SU-DHL-6 (cell line): ENCODE results near the gene COP1.

ENCODE experiments used
- CTCF ChIP-seq: fragments of 200-600 bp; sonication (generic); IDR thresholded peaks from one replicate; pipeline ENCODE4 v1.5.1; 2017; ENCODE audit warnings: antibody characterized with exemption, mild to moderate bottlenecking, low read length, moderate library complexity; ENCODE audit not compliant: insufficient read depth, poor library complexity, severe bottlenecking
- EZH2phosphoT487 ChIP-seq: fragments of 200-600 bp; sonication (generic), shearing (Covaris generic); conservative IDR thresholded peaks from 2 replicates; pipeline ENCODE4 v1.6.1; 2018; ENCODE audit warnings: mild to moderate bottlenecking, antibody characterized with exemption, low read length, moderate library complexity, mixed read lengths

- TF ChIP-seq CTCF (no peak), EZH2phosphoT487 (no peak)
These were observed 305.8 kb downstream of the COP1 start for GRCh38 chr1:175901076-175901836.
